ENCODE data around the gene PPP1R13L.

DNA sequence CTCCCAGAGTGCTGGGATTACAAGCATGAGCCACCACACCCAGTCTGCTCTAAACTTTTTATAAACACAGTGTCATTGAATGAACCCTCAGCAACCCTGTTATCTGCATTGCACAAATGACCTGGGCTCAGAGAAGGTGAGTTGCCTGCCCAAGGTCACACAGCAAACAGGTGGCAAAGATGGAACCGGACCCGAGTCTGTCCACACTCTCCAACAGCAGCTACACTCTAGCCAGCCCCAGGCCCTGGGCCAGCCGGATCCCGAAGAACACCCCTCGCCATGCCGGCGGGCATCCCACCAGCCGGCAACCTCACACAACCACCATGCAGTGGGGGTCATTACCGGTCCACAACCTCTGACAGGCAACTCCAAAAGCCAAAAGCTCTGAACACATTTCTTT is 49.0 kb downstream of the PPP1R13L start:
- TF ChIP-seq, protein P1, sequence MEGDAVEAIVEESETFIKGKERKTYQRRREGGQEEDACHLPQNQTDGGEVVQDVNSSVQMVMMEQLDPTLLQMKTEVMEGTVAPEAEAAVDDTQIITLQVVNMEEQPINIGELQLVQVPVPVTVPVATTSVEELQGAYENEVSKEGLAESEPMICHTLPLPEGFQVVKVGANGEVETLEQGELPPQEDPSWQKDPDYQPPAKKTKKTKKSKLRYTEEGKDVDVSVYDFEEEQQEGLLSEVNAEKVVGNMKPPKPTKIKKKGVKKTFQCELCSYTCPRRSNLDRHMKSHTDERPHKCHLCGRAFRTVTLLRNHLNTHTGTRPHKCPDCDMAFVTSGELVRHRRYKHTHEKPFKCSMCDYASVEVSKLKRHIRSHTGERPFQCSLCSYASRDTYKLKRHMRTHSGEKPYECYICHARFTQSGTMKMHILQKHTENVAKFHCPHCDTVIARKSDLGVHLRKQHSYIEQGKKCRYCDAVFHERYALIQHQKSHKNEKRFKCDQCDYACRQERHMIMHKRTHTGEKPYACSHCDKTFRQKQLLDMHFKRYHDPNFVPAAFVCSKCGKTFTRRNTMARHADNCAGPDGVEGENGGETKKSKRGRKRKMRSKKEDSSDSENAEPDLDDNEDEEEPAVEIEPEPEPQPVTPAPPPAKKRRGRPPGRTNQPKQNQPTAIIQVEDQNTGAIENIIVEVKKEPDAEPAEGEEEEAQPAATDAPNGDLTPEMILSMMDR (IDR thresholded peaks at IDR 0.05; ENCODE audit: insufficient read depth, low read depth, low read length): no peak
- TF ChIP-seq EZH2 (IDR thresholded peaks at IDR 0.05; ENCODE audit: insufficient read depth, low read length): no peak

Data from astrocyte (in vitro differentiated cells and primary cell).